ENCODE results near the gene SLC9A7. TPM values are rescaled to one million over a fixed set of nuclear protein-coding genes. Genes with fewer than 3 reads are reported as not detected.

SLC9A7 gene
- total RNA-seq, 1 donor from 2014 or later: 5.0 TPM

DNA sequence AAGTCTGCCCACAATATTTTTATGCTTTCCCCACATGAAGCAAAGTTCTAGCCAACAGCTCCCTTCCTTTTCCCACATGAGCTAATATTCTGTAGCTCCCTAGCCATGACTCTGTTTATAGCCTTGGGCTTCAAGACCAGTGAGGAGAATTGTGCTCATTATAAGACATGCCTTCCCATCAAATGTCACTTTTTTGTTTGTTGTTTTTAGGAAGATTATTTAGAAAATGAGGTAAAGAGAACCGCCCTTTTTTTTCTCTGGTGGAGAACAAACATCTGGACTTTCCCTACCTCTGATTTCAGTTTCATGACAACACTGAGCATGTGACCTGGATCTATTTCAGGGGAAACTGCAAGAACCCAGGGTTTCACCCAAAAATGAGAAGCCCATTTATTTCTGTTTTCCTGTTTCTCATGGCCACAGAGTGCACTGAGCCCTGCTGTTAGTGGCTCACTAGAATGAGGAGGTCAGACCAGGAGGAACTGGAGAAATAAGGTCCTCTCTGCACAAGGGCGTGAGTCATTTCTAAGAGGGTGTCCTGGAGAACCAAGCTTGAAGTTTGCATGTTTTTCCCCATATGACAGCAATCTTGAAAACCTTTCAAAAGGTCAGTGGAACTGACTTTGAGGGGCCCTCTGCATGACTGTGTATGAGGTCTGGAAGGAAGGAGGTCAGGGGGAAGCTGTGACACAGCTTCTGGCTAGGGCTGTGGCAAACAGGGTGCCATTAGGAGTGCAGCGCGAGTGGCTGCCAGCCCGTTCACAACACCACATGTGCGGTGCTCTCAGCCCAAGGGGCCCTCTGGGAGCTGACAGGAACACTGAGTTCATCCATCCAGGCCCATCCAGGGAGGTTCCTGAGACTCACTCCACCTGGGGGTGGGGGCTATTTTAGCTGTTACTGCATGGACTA lies 130.2 kb downstream of the SLC9A7 start:
- DNase-seq: no peak
- Mint-ChIP-seq H3K36me3 (ENCODE audit: unreplicated experiment) (no peaks in the 10 kb centered on the region), H3K9me3 (ENCODE audit: unreplicated experiment) (peaks cover 1% of the 10 kb centered on the region), H3K4me1 (ENCODE audit: low read depth, unreplicated experiment) (peaks cover 3% of the 10 kb centered on the region), H3K27ac (ENCODE audit: unreplicated experiment) (no peak overlapping the region), H3K4me3 (ENCODE audit: unreplicated experiment) (no peak overlapping the region), H3K27me3 (ENCODE audit: unreplicated experiment) (no peaks in the 10 kb centered on the region)
- no peak for TF ChIP-seq CTCF (IDR thresholded peaks at IDR 0.05; ENCODE audit: partially characterized antibody, unreplicated experiment)

DNA sequence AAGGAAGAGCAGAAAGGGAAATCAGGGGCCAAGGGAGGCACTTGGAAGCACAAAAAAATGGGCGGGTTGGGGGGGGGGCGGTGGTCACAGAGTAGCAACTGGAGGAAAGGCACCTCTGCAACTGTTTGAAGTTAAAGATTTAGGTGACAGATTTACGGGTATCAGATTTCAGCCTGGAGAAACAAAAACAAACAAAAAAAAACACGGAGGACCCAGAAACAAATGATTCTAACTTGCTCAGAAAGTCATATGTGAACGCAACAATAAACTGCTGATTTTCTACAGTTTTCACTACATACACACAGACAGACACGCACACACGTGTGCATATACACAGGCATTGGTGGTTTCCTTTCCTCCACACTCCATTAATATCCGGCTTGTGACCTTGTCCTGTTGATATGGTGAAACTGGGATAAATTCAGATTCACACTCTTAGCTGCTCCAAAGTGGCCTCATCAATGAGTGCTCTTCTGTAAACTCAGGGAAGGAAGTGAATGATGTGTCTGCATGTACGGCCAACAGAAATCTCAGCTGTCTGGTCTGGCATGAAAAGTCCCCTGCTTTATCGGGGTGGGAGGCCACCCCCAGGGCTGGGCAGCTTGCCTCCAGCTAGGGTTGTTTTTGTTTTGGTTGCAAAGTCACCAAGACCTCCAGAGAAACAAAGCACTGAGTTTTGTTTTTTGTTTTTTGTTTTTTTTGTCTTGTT lies 131.1 kb downstream of the SLC9A7 start:
- Mint-ChIP-seq H3K4me3 (ENCODE audit: unreplicated experiment) (no peak overlapping the region), H3K9me3 (ENCODE audit: unreplicated experiment) (peaks cover 1% of the 10 kb centered on the region), H3K27ac (ENCODE audit: unreplicated experiment) (no peak overlapping the region), H3K4me1 (ENCODE audit: low read depth, unreplicated experiment) (peaks cover 3% of the 10 kb centered on the region), H3K27me3 (ENCODE audit: unreplicated experiment) (no peaks in the 10 kb centered on the region), H3K36me3 (ENCODE audit: unreplicated experiment) (no peaks in the 10 kb centered on the region)
- no peak for TF ChIP-seq CTCF (IDR thresholded peaks at IDR 0.05; ENCODE audit: partially characterized antibody, unreplicated experiment)
- no peak for DNase-seq

GRCh38 chrX:46627062-46627461 lies 131.9 kb downstream of the SLC9A7 start:
- TF ChIP-seq CTCF (IDR thresholded peaks at IDR 0.05; ENCODE audit: partially characterized antibody, unreplicated experiment): no peak
- peaks cover 1% of the 10 kb centered on the region for H3K9me3 Mint-ChIP-seq (ENCODE audit: unreplicated experiment)
- H3K27ac Mint-ChIP-seq (ENCODE audit: unreplicated experiment): no peak overlapping the region
- no peaks in the 10 kb centered on the region for H3K36me3 Mint-ChIP-seq (ENCODE audit: unreplicated experiment)
- no peak overlapping the region for H3K4me3 Mint-ChIP-seq (ENCODE audit: unreplicated experiment)
- H3K4me1 Mint-ChIP-seq (ENCODE audit: low read depth, unreplicated experiment): peaks cover 3% of the 10 kb centered on the region
- no peaks in the 10 kb centered on the region for H3K27me3 Mint-ChIP-seq (ENCODE audit: unreplicated experiment)
- DNase-seq: no peak

GRCh38 chrX:46626566-46626965 lies 132.4 kb downstream of the SLC9A7 start:
- no peak for DNase-seq
- no peak for TF ChIP-seq CTCF (IDR thresholded peaks at IDR 0.05; ENCODE audit: partially characterized antibody, unreplicated experiment)
- H3K9me3 Mint-ChIP-seq (ENCODE audit: unreplicated experiment): no peaks in the 10 kb centered on the region
- H3K27ac Mint-ChIP-seq (ENCODE audit: unreplicated experiment): no peak overlapping the region
- peaks cover 3% of the 10 kb centered on the region for H3K4me1 Mint-ChIP-seq (ENCODE audit: low read depth, unreplicated experiment)
- no peaks in the 10 kb centered on the region for H3K27me3 Mint-ChIP-seq (ENCODE audit: unreplicated experiment)
- no peaks in the 10 kb centered on the region for H3K36me3 Mint-ChIP-seq (ENCODE audit: unreplicated experiment)
- H3K4me3 Mint-ChIP-seq (ENCODE audit: unreplicated experiment): no peak overlapping the region
